Osteocyte (in vitro differentiated cells): ENCODE data around the gene TRPC6. TPM values are rescaled to one million over a fixed set of nuclear protein-coding genes. Genes with fewer than 3 reads are reported as not detected.

Source experiments
- DNase-seq: peaks from one replicate; pipeline ENCODE4 v3.0.0; 2021; ENCODE audit warnings: mixed read lengths; ENCODE audit not compliant: unreplicated experiment; ENCODE audit errors: extremely low spot score
- H3K27ac Mint-ChIP-seq: one replicate; pipeline ENCODE4 v1.8.0; 2021; ENCODE audit warnings: mild to moderate bottlenecking, mixed read lengths; ENCODE audit not compliant: unreplicated experiment
- H3K27me3 Mint-ChIP-seq: one replicate; pipeline ENCODE4 v1.8.0; 2021; ENCODE audit warnings: mixed read lengths; ENCODE audit not compliant: unreplicated experiment
- H3K36me3 Mint-ChIP-seq: one replicate; pipeline ENCODE4 v1.8.0; 2021; ENCODE audit warnings: mixed read lengths; ENCODE audit not compliant: unreplicated experiment
- H3K4me1 Mint-ChIP-seq: one replicate; pipeline ENCODE4 v1.8.0; 2021; ENCODE audit warnings: mixed read lengths; ENCODE audit not compliant: unreplicated experiment
- H3K4me3 Mint-ChIP-seq: one replicate; pipeline ENCODE4 v1.8.0; 2021; ENCODE audit warnings: mild to moderate bottlenecking, moderate library complexity, mixed read lengths; ENCODE audit not compliant: unreplicated experiment
- H3K9me3 Mint-ChIP-seq: one replicate; pipeline ENCODE4 v1.8.0; 2021; ENCODE audit warnings: mixed read lengths; ENCODE audit not compliant: unreplicated experiment
- total RNA-seq: library from RNA; stranded (reverse); gene quantifications from 2 replicates; pipeline ENCODE4 v1.2.1, GENCODE V29; 2021
- TF ChIP-seq, protein P1 (sequence below): fragments of 200-600 bp; sonication (generic); IDR thresholded peaks from 2 replicates; pipeline ENCODE4 v1.5.0; 2021; ENCODE audit warnings: antibody characterized with exemption, mild to moderate bottlenecking, moderate library complexity

The TRPC6 gene
- total RNA-seq, 1 donor from 2014 or later: 40.7 TPM

DNA sequence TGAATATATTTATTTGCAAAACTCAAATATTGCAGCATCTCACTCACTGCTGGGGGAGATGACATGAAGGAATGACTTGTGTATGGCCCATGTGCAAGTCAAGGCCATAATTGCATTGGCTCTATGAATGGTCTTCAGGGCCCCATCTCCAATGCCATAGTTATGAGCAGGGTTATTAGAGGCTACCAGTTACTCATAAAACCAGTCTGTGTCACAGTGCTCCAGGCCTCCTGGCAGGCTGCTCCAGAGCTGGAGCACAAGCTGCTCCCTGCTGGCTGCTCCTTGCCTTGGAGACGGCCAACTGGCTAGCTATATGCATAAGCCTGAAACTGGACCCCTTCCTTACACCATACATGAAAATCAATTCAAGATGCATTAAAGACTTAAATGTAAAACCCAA is 145.7 kb downstream of the TRPC6 start:
- TF ChIP-seq, protein P1, sequence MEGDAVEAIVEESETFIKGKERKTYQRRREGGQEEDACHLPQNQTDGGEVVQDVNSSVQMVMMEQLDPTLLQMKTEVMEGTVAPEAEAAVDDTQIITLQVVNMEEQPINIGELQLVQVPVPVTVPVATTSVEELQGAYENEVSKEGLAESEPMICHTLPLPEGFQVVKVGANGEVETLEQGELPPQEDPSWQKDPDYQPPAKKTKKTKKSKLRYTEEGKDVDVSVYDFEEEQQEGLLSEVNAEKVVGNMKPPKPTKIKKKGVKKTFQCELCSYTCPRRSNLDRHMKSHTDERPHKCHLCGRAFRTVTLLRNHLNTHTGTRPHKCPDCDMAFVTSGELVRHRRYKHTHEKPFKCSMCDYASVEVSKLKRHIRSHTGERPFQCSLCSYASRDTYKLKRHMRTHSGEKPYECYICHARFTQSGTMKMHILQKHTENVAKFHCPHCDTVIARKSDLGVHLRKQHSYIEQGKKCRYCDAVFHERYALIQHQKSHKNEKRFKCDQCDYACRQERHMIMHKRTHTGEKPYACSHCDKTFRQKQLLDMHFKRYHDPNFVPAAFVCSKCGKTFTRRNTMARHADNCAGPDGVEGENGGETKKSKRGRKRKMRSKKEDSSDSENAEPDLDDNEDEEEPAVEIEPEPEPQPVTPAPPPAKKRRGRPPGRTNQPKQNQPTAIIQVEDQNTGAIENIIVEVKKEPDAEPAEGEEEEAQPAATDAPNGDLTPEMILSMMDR: no peak
- H3K4me1 Mint-ChIP-seq: peaks cover 26% of the 10 kb centered on the region
- no peak overlapping the region for H3K27ac Mint-ChIP-seq
- no peaks in the 10 kb centered on the region for H3K36me3 Mint-ChIP-seq
- no peaks in the 10 kb centered on the region for H3K9me3 Mint-ChIP-seq
- H3K27me3 Mint-ChIP-seq: no peaks in the 10 kb centered on the region
- no peak overlapping the region for H3K4me3 Mint-ChIP-seq
- DNase-seq: no peak

GRCh38 chr11:101436511-101437142 is 147.2 kb downstream of the TRPC6 start:
- DNase-seq: no peak
- peaks cover 20% of the 10 kb centered on the region for H3K4me1 Mint-ChIP-seq

GRCh38 chr11:101435408-101435973 is 148.3 kb downstream of the TRPC6 start:
- Mint-ChIP-seq H3K27ac (no peak overlapping the region), H3K9me3 (no peaks in the 10 kb centered on the region), H3K4me3 (no peak overlapping the region), H3K4me1 (peaks cover 20% of the 10 kb centered on the region), H3K36me3 (no peaks in the 10 kb centered on the region), H3K27me3 (no peaks in the 10 kb centered on the region)
- TF ChIP-seq, protein P1: no peak
- no peak for DNase-seq

More at GRCh38 chr11:101436511-101437142, 147.2 kb downstream of the TRPC6 start:
- no peaks in the 10 kb centered on the region for H3K27me3 Mint-ChIP-seq
- H3K4me3 Mint-ChIP-seq: no peak overlapping the region
- no peak overlapping the region for H3K27ac Mint-ChIP-seq
- H3K9me3 Mint-ChIP-seq: no peaks in the 10 kb centered on the region
- TF ChIP-seq, protein P1: peak; percentile 74
- H3K36me3 Mint-ChIP-seq: no peaks in the 10 kb centered on the region

DNA sequence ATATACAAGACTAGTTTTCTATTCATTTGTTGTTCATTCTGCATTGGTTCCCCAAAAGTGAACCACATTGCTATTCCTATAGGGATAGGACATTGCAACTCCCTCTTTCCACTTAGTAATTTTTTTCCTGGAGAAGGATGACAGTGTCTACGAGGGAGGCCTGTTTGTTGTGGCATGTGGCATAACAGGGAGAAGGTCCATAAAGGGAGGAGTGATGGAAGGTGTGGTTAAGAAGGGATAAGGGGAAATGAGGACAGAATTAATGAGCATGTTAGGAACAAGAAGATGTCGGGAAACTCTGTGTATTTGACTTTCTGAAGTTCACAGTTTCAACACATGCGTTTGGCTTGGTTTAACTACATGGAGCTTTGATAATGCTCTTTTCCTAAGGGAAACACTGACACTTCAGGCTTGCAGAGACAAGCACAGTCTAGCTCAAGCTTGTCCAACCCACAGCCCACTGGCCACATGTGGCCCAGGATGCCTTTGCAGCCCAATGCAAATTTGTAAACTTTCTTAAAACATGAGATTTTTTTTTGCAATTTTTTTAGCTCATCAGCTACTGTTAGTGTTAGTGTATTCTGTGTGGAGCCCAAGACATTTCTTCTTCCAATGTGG is 149.7 kb downstream of the TRPC6 start:
- Mint-ChIP-seq H3K27ac (no peak overlapping the region), H3K4me3 (no peak overlapping the region), H3K36me3 (no peaks in the 10 kb centered on the region), H3K27me3 (no peaks in the 10 kb centered on the region), H3K9me3 (no peaks in the 10 kb centered on the region), H3K4me1 (peaks cover 32% of the 10 kb centered on the region)
- TF ChIP-seq, protein P1: no peak
- DNase-seq: no peak

- Mint-ChIP-seq H3K27ac (no peak overlapping the region), H3K4me1 (peaks cover 34% of the 10 kb centered on the region), H3K27me3 (no peaks in the 10 kb centered on the region), H3K4me3 (no peak overlapping the region), H3K36me3 (peaks cover 4% of the 10 kb centered on the region), H3K9me3 (peaks cover 5% of the 10 kb centered on the region)
- TF ChIP-seq, protein P1: no peak
- no peak for DNase-seq
Measured at GRCh38 chr11:101433151-101433550, 150.7 kb downstream of the TRPC6 start.
